Transverse colon (tissue), 4 donors: Measurements from ENCODE around the gene PCSK5.

ENCODE experiments used
- CTCF ChIP-seq, 5 experiments: fragments of 200-600 bp in 3 of 5; fragments of 450-650 bp in 2 of 5; sonication (generic) in 3 of 5; IDR thresholded peaks; 1 replicate in 2 of 5; 2 replicates in 3 of 5; pipeline ENCODE4 v1.5.1; 2016 to 2017; ENCODE audit warnings: antibody characterized with exemption in 5 of 5, inconsistent platforms in 3 of 5, mild to moderate bottlenecking in 2 of 5, moderate library complexity in 1 of 5
- EP300 ChIP-seq: sonication (generic); formaldehyde crosslinking; IDR thresholded peaks from one replicate; pipeline ENCODE4 v1.6.1; 2017; ENCODE audit warnings: antibody characterized with exemption, low read depth
- POLR2A ChIP-seq: fragments of 450-650 bp; IDR thresholded peaks from one replicate; pipeline ENCODE4 v1.6.1; 2016; ENCODE audit warnings: antibody characterized with exemption, mild to moderate bottlenecking, moderate library complexity
- POLR2AphosphoS5 ChIP-seq, 3 donors: sonication (generic); formaldehyde crosslinking; IDR thresholded peaks; one replicate each; pipeline ENCODE4 v1.6.1; 2016; ENCODE audit warnings: antibody characterized with exemption in 3 of 3

GRCh38 chr9:76371901-76372300 is 481.4 kb downstream of the PCSK5 start:
- TF ChIP-seq POLR2AphosphoS5 (IDR thresholded peaks at IDR 0.05) (no peak), CTCF (IDR thresholded peaks at IDR 0.05) (no peak), EP300 (no peak), POLR2A (no peak)
